Left cardiac atrium (tissue), 2 donors: ENCODE data around the gene RAMP1. TPM values are rescaled to one million over a fixed set of nuclear protein-coding genes. Genes with fewer than 3 reads are reported as not detected.

Experiments used
- total RNA-seq, 2 donors: library from RNA; stranded (reverse); fragmentation: NEBNext Ultra II Directional; extraction: Animal tissue kit (Norgen Biotek cat#: 25700); gene quantifications; one replicate each; pipeline ENCODE4 v1.2.1, GENCODE V29; 2021
- donor health status: DM: no; HTN: yes; CAD: no; lungs with severe emphysema.
- donor health status: DM: yes; HTN: yes; CAD: no.

The RAMP1 gene
- total RNA-seq, 2 donors from 2014 or later, result 86.7 to 359 TPM

Other genes starting within 250 kb of the RAMP1 start
- gene LRRFIP1, start 232.0 kb upstream of the RAMP1 start, total RNA-seq, result 10 to 100 TPM; 69.3 to 99.6 TPM
- under 1 TPM; 0.38 to 0.47 TPM for gene RBM44, start 60.8 kb upstream of the RAMP1 start, total RNA-seq
- gene UBE2F, start 107.4 kb downstream of the RAMP1 start, total RNA-seq, result 10 to 100 TPM; 66.1 to 87.8 TPM
- 10 to 100 TPM in 1 of 2 donors, 1 to 10 TPM in 1; 9.6 to 10.9 TPM for gene SCLY, start 201.4 kb downstream of the RAMP1 start, total RNA-seq
- under 1 TPM; 0.15 to 0.26 TPM for gene ESPNL, start 240.7 kb downstream of the RAMP1 start, total RNA-seq